Vagina (tissue), 2 donors: Measurements from ENCODE around the gene COX15. TPM values are rescaled to one million over a fixed set of nuclear protein-coding genes. Genes with fewer than 3 reads are reported as not detected.

Source experiments
- DNase-seq, 2 donors: peaks; one replicate each; pipeline ENCODE4 v3.0.0-alpha.2; 2017; ENCODE audit errors: extremely low spot score in 2 of 2
- H3K27ac ChIP-seq: fragments of 200-600 bp; sonication (generic); one replicate; pipeline ENCODE4 v1.5.1; 2019
- H3K27me3 ChIP-seq: fragments of 200-600 bp; sonication (generic); one replicate; pipeline ENCODE4 v1.5.1; 2019
- H3K36me3 ChIP-seq, 2 donors: fragments of 200-600 bp; sonication (generic); one replicate each; pipeline ENCODE4 v1.5.1; 2017 to 2019
- H3K4me1 ChIP-seq: fragments of 200-600 bp; sonication (generic); one replicate; pipeline ENCODE4 v1.5.1; 2019
- H3K4me3 ChIP-seq, 2 donors: fragments of 200-600 bp; sonication (generic); 1 replicate in 1 of 2; 2 replicates in 1 of 2; pipeline ENCODE4 v1.5.1; 2016 to 2019
- H3K9me3 ChIP-seq: fragments of 200-600 bp; sonication (generic); one replicate; pipeline ENCODE4 v1.5.1; 2019
- CTCF ChIP-seq, 3 experiments: fragments of 450-650 bp in 2 of 3; fragments of 200-600 bp in 1 of 3; sonication (generic) in 1 of 3; IDR thresholded peaks; one replicate each; pipeline ENCODE4 v1.5.1; 2017 to 2019; ENCODE audit warnings: antibody characterized with exemption in 3 of 3, mild to moderate bottlenecking in 2 of 3, moderate library complexity in 2 of 3
- POLR2A ChIP-seq, 2 donors: fragments of 450-650 bp; IDR thresholded peaks; one replicate each; pipeline ENCODE4 v1.6.1; 2017; ENCODE audit warnings: antibody characterized with exemption in 2 of 2, mild to moderate bottlenecking in 2 of 2, moderate library complexity in 2 of 2
- POLR2AphosphoS5 ChIP-seq, 2 donors: sonication (generic); formaldehyde crosslinking; IDR thresholded peaks; one replicate each; pipeline ENCODE4 v1.9.0; 2017; ENCODE audit warnings: antibody characterized with exemption in 2 of 2, mild to moderate bottlenecking in 2 of 2, low read depth in 1 of 2; ENCODE audit not compliant: insufficient read depth in 1 of 2
- intact Hi-C: fragments of 100-400 bp; cut with DNase I; formaldehyde crosslinking; loops from one replicate; pipeline ENCODE4 v1.15.1; 2023
- total RNA-seq: library from RNA; depleted of rRNA; stranded (reverse); fragments of >200 nt; gene quantifications from one replicate; pipeline ENCODE4 v1.2.3, GENCODE V29; 2016

The COX15 gene
- total RNA-seq, 1 donor from 2014 or later, result 19.2 TPM

GRCh38 chr10:99714446-99714845 is 17.5 kb downstream of the COX15 start:
- peaks cover 0 to 36% of the 10 kb centered on the region in 2 donors for H3K36me3 ChIP-seq
- no peaks in the 10 kb centered on the region for H3K9me3 ChIP-seq
- H3K27ac ChIP-seq, result no peak overlapping the region
- no peak overlapping the region for H3K4me3 ChIP-seq
- intact Hi-C loops, result no loop called here
- TF ChIP-seq POLR2AphosphoS5 (IDR thresholded peaks at IDR 0.05; ENCODE audit: insufficient read depth in 1 of 2, low read depth in 1 of 2), result no peak
- no peak for TF ChIP-seq POLR2A (IDR thresholded peaks at IDR 0.05)
- TF ChIP-seq CTCF (IDR thresholded peaks at IDR 0.05), result no peak
- H3K4me1 ChIP-seq, result peaks cover 10% of the 10 kb centered on the region
- no peaks in the 10 kb centered on the region for H3K27me3 ChIP-seq
- no peak for DNase-seq

- Histone ChIP-seq H3K36me3 (peaks cover 0 to 8% of the 10 kb centered on the region in 2 donors), H3K27me3 (no peaks in the 10 kb centered on the region), H3K4me1 (peaks cover 26% of the 10 kb centered on the region), H3K4me3 (no peak overlapping the region), H3K27ac (no peak overlapping the region), H3K9me3 (no peaks in the 10 kb centered on the region)
- TF ChIP-seq POLR2AphosphoS5 (IDR thresholded peaks at IDR 0.05; ENCODE audit: insufficient read depth in 1 of 2, low read depth in 1 of 2) (no peak), POLR2A (IDR thresholded peaks at IDR 0.05) (no peak), CTCF (IDR thresholded peaks at IDR 0.05) (peak in 2 of 3 experiments; percentile 11 to 38)
- no peak for DNase-seq
- intact Hi-C loops, result no loop called here
These were observed 20.7 kb downstream of the COX15 start for GRCh38 chr10:99711129-99711719.

- no peak for TF ChIP-seq POLR2A (IDR thresholded peaks at IDR 0.05)
- no peak for TF ChIP-seq CTCF (IDR thresholded peaks at IDR 0.05)
- TF ChIP-seq POLR2AphosphoS5 (IDR thresholded peaks at IDR 0.05; ENCODE audit: insufficient read depth in 1 of 2, low read depth in 1 of 2), result no peak
- peak overlapping the region; percentile 9 for H3K27ac ChIP-seq
- H3K27me3 ChIP-seq, result no peaks in the 10 kb centered on the region
- no peak overlapping the region for H3K4me3 ChIP-seq
- DNase-seq, result no peak
- H3K9me3 ChIP-seq, result no peaks in the 10 kb centered on the region
- peaks cover 0 to 4% of the 10 kb centered on the region in 2 donors for H3K36me3 ChIP-seq
- H3K4me1 ChIP-seq, result peaks cover 26% of the 10 kb centered on the region
- intact Hi-C loops, result no loop called here
These were observed 22.3 kb downstream of the COX15 start for GRCh38 chr10:99709480-99710229.

GRCh38 chr10:99708428-99709012 is 23.4 kb downstream of the COX15 start:
- peak overlapping the region; percentile 61 for H3K27ac ChIP-seq
- H3K27me3 ChIP-seq, result no peaks in the 10 kb centered on the region
- no peaks in the 10 kb centered on the region for H3K9me3 ChIP-seq
- H3K4me3 ChIP-seq, result no peak overlapping the region
- H3K4me1 ChIP-seq, result peaks cover 26% of the 10 kb centered on the region
- intact Hi-C loops, result no loop called here
- peaks cover 0 to 15% of the 10 kb centered on the region in 2 donors for H3K36me3 ChIP-seq
- TF ChIP-seq CTCF (IDR thresholded peaks at IDR 0.05) (no peak), POLR2AphosphoS5 (IDR thresholded peaks at IDR 0.05; ENCODE audit: insufficient read depth in 1 of 2, low read depth in 1 of 2) (no peak), POLR2A (IDR thresholded peaks at IDR 0.05) (no peak)
- DNase-seq, result no peak
